GM20000 (cell line): ENCODE data around the gene HNRNPD.
"Not testable (repeated sequence)": the region's sequence is repeated elsewhere in the genome, so short reads cannot be mapped to it uniquely, and the experiment has no call there.

Experiments
- DNase-seq: peaks from one replicate; pipeline ENCODE4 v3.0.0; 2012; ENCODE audit warnings: low spot score
- TF ChIP-seq, protein P1 (sequence below): IDR thresholded peaks from 2 replicates; pipeline ENCODE4 v1.5.1; 2012; ENCODE audit warnings: mild to moderate bottlenecking, control low read depth; ENCODE audit errors: extremely low read depth, missing control alignments

The HNRNPD gene, protein sequence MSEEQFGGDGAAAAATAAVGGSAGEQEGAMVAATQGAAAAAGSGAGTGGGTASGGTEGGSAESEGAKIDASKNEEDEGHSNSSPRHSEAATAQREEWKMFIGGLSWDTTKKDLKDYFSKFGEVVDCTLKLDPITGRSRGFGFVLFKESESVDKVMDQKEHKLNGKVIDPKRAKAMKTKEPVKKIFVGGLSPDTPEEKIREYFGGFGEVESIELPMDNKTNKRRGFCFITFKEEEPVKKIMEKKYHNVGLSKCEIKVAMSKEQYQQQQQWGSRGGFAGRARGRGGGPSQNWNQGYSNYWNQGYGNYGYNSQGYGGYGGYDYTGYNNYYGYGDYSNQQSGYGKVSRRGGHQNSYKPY

DNA sequence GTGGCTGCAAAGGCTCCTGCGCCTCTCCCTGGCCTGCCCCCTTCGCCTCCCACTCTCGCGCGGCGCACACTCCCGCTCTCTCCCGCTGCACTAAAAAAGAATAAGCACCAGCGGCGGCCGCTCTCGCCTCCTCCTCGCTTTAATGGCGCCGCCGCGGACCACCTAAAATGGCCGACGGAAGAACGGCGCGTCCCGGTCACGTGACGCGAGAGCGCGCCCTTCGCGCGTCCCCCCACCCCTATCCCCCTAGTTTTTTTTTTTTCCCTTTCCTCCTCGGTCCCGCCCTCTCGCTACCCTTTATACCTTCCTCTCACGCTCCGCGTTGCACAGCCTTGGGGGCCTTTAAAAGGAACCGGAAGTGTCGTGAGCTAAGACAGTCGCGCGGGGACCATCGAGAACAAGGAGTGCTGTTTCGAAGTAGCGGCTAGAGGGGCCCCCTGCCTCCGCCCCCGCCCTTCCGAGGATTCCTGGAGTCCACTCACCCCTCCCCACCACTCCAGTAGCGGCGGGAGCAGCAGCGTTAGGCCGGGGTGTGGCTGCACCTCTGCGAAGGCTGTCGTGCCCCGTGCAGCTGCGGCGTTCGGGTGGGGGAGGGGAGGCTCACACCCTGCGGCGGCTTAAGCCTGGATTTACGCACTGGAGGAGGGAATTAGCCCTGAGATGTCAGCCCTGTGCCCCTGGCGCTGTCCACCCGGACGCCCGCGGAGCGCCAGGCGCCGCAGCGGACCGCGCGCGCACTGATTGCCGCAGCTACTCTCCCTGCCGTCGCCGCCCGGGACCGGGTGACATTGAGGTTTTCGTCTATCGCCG lies at the start of gene HNRNPD:
HNRNPD (minus strand) TSS at position 176 of the 810 bp plus-strand sequence. CDS start 313 bp downstream, outside the sequence.
- peak; percentile 98 for DNase-seq
- TF ChIP-seq, protein P1, sequence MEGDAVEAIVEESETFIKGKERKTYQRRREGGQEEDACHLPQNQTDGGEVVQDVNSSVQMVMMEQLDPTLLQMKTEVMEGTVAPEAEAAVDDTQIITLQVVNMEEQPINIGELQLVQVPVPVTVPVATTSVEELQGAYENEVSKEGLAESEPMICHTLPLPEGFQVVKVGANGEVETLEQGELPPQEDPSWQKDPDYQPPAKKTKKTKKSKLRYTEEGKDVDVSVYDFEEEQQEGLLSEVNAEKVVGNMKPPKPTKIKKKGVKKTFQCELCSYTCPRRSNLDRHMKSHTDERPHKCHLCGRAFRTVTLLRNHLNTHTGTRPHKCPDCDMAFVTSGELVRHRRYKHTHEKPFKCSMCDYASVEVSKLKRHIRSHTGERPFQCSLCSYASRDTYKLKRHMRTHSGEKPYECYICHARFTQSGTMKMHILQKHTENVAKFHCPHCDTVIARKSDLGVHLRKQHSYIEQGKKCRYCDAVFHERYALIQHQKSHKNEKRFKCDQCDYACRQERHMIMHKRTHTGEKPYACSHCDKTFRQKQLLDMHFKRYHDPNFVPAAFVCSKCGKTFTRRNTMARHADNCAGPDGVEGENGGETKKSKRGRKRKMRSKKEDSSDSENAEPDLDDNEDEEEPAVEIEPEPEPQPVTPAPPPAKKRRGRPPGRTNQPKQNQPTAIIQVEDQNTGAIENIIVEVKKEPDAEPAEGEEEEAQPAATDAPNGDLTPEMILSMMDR: no peak

DNA sequence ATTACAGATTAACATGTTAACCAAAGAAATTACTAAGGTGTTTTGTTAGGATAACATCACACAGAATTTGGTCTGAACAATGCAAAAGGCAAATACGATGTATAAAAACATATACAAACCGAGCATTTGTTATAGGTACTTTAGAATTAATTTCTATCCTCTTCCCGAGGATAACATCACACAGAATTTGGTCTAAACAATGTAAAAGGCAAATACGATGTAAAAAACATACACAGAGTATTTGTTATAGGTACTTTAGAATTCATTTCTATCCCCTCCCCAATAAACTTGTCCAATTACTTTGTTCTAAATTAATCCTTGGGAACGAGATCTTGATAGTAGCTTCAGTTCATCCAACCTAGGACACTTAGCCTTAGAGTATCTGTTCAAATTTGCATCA lies 48.8 kb upstream of the HNRNPD start:
- DNase-seq: no peak
- TF ChIP-seq, protein P1: no peak

DNA sequence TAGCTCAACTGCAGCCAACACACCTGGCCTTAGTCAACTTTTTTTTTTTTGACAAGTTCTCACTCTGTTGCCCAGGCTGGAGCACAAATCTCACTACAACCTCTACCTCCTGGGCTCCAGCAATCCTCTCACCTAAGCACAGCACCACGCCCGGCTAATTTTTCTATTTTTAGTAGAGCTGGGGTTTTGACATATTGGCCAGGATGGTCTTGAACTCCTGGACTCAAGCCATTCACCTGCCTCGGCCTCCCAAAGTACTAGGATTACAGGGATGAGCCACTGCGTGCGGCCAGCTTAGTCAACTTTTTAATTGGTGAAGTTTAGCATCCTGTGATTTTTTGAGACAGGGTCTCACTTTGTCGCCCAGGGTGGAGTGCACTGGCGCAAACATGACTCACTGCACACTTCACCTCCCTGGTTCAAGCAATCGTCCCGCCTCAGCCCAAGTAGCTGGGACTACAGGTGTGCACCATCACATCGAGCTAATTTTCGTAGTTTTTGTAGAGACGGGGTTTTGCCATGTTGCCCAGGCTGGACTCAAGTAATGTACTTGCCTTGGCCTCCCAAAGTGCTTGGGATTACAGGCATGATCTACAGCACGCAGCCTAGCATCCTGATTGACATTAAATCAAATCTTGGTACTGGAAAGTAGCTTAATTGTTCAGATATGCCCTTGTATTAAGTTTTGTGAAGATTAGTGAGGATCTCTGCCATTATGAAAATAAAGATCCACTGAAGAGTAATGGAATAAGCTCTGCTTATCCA lies 48.2 kb upstream of the HNRNPD start:
- TF ChIP-seq, protein P1: no peak
- no peak for DNase-seq

DNA sequence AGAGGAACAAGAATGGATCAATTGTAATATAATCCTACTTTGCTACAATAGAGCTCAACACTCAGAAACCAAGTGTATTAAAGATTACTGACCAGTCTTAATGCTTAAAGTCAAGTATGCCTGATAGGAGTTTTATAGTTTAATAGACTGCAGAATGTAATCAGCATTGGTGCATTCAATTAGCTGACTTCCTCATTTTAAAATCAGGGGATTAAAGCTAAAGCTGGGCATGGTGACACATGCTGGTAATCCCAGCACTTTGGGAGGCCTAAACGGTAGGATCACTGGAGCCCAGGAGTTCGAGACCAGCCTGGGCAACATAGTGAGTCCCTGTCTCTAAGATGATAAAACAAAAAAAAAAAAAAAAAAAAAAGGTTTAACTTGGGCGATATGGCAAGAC lies 45.7 kb upstream of the HNRNPD start:
- TF ChIP-seq, protein P1: no peak
- no peak for DNase-seq

DNA sequence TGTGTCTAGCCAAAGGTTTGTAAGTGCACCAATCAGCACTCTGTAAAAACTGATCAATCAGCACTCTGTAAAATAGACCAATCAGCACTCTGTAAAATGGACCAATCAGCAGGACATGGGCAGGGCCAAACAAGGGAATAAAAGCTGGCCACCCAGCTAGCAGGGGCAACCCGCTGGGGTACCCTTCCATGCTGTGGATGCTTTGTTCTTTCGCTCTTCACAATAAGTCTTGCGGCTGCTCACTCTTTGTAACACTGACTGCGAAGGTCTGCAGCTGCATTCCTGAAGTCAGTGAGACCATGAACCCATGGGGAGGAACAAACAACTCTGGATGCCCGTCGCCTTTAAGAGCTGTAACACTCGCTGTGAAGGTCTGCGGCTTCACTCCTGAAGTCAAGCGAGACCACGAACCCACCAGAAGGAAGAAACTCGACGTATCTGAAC lies 42.2 kb upstream of the HNRNPD start:
- no peak for DNase-seq
- TF ChIP-seq, protein P1: no peak

DNA sequence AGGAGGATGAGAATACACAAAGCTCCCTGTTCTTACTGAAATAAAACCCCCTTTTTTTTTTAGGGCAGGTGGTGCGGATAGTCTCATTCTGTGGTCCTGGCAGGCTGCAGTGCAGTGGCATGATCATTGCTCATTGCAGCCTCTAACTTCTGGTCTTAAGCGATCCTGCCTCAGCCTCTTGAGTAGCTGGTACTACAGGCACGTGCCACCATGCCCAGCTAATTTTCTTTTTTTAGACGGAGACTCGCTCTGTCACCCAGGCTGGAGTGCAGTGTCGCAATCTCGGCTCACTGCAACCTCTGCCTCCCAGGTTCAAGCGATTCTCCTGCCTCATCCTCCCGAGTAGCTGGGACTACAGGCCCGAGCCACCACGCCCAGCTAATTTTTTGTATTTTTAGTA lies 41.3 kb upstream of the HNRNPD start:
- not testable (repeated sequence) for DNase-seq

DNA sequence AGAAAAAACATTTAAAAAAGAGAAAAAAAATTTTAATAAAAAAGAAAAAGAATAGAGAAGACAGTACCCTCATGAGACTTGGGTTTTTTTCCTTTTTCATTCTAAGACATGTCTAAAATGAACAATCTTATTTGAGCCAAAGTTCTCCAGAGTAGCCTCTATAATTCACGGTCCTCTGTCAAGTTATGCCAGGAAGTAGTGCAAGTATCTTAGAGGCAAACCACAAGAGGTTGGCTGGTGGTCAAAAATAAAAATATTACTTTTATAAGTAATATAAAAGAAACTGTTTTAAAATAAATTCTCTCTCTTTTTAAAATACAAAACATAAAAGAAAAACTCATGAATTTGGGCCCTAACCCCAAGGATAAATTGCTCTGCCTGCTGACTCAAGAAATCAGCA lies 29.9 kb upstream of the HNRNPD start:
- TF ChIP-seq, protein P1: no peak

More for the DNA sequence above, 29.9 kb upstream of the HNRNPD start:
- no peak for DNase-seq
